Measurements from ENCODE around the gene CSNK1D.

GRCh38 chr17:82302991-82303943, 29.8 kb upstream of the CSNK1D start:
- TF ChIP-seq SP7 (tag by site-specific recombination; IDR thresholded peaks at IDR 0.05) (no peak), TRIM28 (IDR thresholded peaks at IDR 0.05; ENCODE audit: borderline replicate concordance, low read length) (no peak), CTCF (tag by site-specific recombination; IDR thresholded peaks at IDR 0.05) (no peak), ZNF394 (tag by site-specific recombination; IDR thresholded peaks at IDR 0.05; ENCODE audit: borderline replicate concordance) (no peak)
